Measurements from ENCODE around the gene ZC3H15. TPM values are rescaled to one million over a fixed set of nuclear protein-coding genes. Genes with fewer than 3 reads are reported as not detected.
A peak's percentile ranks its signal among the peaks of the same experiment; 100 is the strongest.

ZC3H15 gene
- total RNA-seq, 4 donors from 2014 or later = 43.2 to 98.4 (median 51.0) TPM

GRCh38 chr2:186543561-186544131 lies 57.6 kb downstream of the ZC3H15 start:
- in situ Hi-C loops (cut with MboI; ENCODE audit: low pct_ligation_motif_present in 1 of 4, low pct_unique_long_range_greater_than_20kb in 1 of 4, low sequenced_read_pairs in 3 of 4) (no loop called here), intact Hi-C loops (cut with DNase I; ENCODE audit: low total_unique reads) (no loop called here)
- Histone ChIP-seq H3K27me3 (no peaks in the 10 kb centered on the region), H3K36me3 (no peaks in the 10 kb centered on the region), H3K4me1 (peaks cover 0 to 18% (median 8%) of the 10 kb centered on the region in 4 donors), H3K4me3 (no peak overlapping the region), H3K9me3 (no peaks in the 10 kb centered on the region), H3K27ac (peak overlapping the region; percentile 33 to 57 (median 52))
- no peak for DNase-seq
- TF ChIP-seq EP300 (IDR thresholded peaks at IDR 0.05; ENCODE audit: low read depth) (no peak), POLR2A (IDR thresholded peaks at IDR 0.05) (no peak), CTCF (IDR thresholded peaks at IDR 0.05) (no peak), POLR2AphosphoS5 (IDR thresholded peaks at IDR 0.05) (no peak)
- 68 to 77% methylated on average over 3 of the region's 3 CpGs for WGBS, 2 donors (ENCODE audit: low coverage in 1 of 2)

- in situ Hi-C loops (cut with MboI; ENCODE audit: low pct_ligation_motif_present in 1 of 4, low pct_unique_long_range_greater_than_20kb in 1 of 4, low sequenced_read_pairs in 3 of 4) = no loop called here
- H3K27ac ChIP-seq = peak overlapping the region; percentile 33 to 57 (median 52)
These were observed 58.2 kb downstream of the ZC3H15 start for GRCh38 chr2:186544255-186544675.

GRCh38 chr2:186546846-186547245 lies 60.8 kb downstream of the ZC3H15 start:
- no peak overlapping the region for H3K27ac ChIP-seq
- no peak for DNase-seq
- H3K4me1 ChIP-seq = peaks cover 0 to 18% (median 8%) of the 10 kb centered on the region in 4 donors
- H3K27me3 ChIP-seq = no peaks in the 10 kb centered on the region
- TF ChIP-seq POLR2AphosphoS5 (IDR thresholded peaks at IDR 0.05) (no peak), POLR2A (IDR thresholded peaks at IDR 0.05) (no peak), EP300 (IDR thresholded peaks at IDR 0.05; ENCODE audit: low read depth) (no peak), CTCF (IDR thresholded peaks at IDR 0.05) (no peak)
- no peaks in the 10 kb centered on the region for H3K36me3 ChIP-seq
- WGBS, 2 donors (ENCODE audit: low coverage in 1 of 2) = 0 to 48% methylated on average over 1 of the region's 1 CpG
- in situ Hi-C loops (cut with MboI; ENCODE audit: low pct_ligation_motif_present in 1 of 4, low pct_unique_long_range_greater_than_20kb in 1 of 4, low sequenced_read_pairs in 3 of 4) (no loop called here), intact Hi-C loops (cut with DNase I; ENCODE audit: low total_unique reads) (no loop called here)
- no peaks in the 10 kb centered on the region for H3K9me3 ChIP-seq
- no peak overlapping the region for H3K4me3 ChIP-seq

More at GRCh38 chr2:186544255-186544675, 58.2 kb downstream of the ZC3H15 start:
- intact Hi-C loops (cut with DNase I; ENCODE audit: low total_unique reads) = no loop called here
- no peak for TF ChIP-seq POLR2A (IDR thresholded peaks at IDR 0.05)
- TF ChIP-seq EP300 (IDR thresholded peaks at IDR 0.05; ENCODE audit: low read depth) = no peak
- TF ChIP-seq CTCF (IDR thresholded peaks at IDR 0.05) = no peak
- no peak for TF ChIP-seq POLR2AphosphoS5 (IDR thresholded peaks at IDR 0.05)
- no peak for DNase-seq
- Histone ChIP-seq H3K36me3 (no peaks in the 10 kb centered on the region), H3K27me3 (no peaks in the 10 kb centered on the region), H3K9me3 (no peaks in the 10 kb centered on the region), H3K4me3 (no peak overlapping the region), H3K4me1 (peaks cover 0 to 18% (median 8%) of the 10 kb centered on the region in 4 donors)
- WGBS, 2 donors (ENCODE audit: low coverage in 1 of 2) = 63 to 64% methylated on average over 1 of the region's 1 CpG

GRCh38 chr2:186551323-186552050 lies 65.4 kb downstream of the ZC3H15 start:
- no peak for DNase-seq
- Histone ChIP-seq H3K27me3 (no peaks in the 10 kb centered on the region), H3K4me1 (no peaks in the 10 kb centered on the region), H3K27ac (no peak overlapping the region), H3K9me3 (no peaks in the 10 kb centered on the region), H3K36me3 (no peaks in the 10 kb centered on the region), H3K4me3 (no peak overlapping the region)
- WGBS, 2 donors (ENCODE audit: low coverage in 1 of 2) = 82 to 91% methylated on average over 8 of the region's 8 CpGs
- in situ Hi-C loops (cut with MboI; ENCODE audit: low pct_ligation_motif_present in 1 of 4, low pct_unique_long_range_greater_than_20kb in 1 of 4, low sequenced_read_pairs in 3 of 4) (no loop called here), intact Hi-C loops (cut with DNase I; ENCODE audit: low total_unique reads) (no loop called here)
- TF ChIP-seq POLR2AphosphoS5 (IDR thresholded peaks at IDR 0.05) = no peak
- TF ChIP-seq EP300 (IDR thresholded peaks at IDR 0.05; ENCODE audit: low read depth) = no peak
- no peak for TF ChIP-seq POLR2A (IDR thresholded peaks at IDR 0.05)
- TF ChIP-seq CTCF (IDR thresholded peaks at IDR 0.05) = no peak
